Astrocyte (in vitro differentiated cells and primary cell): ENCODE results near the gene GPRC5B. TPM values are rescaled to one million over a fixed set of nuclear protein-coding genes. Genes with fewer than 3 reads are reported as not detected.

Source experiments
- DNase-seq: peaks from one replicate; pipeline ENCODE4 v3.0.0-alpha.2; 2010; ENCODE audit warnings: low read depth
- FAIRE-seq: peaks from 2 replicates; lab custom pipeline; 2011; peaks lifted over from hg19 to GRCh38; lab: Jason Lieb, UNC
- H2AFZ ChIP-seq: 2 replicates; pipeline ENCODE4 v1.6.0; 2012; ENCODE audit warnings: low read depth, low read length, inconsistent platforms
- H3K27ac ChIP-seq: 2 replicates; pipeline ENCODE4 v1.5.1; 2011; ENCODE audit warnings: low read depth, low read length, inconsistent platforms
- H3K27me3 ChIP-seq: 2 replicates; pipeline ENCODE4 v1.6.0; 2011; ENCODE audit warnings: low read length, inconsistent platforms; ENCODE audit not compliant: insufficient read depth
- H3K36me3 ChIP-seq: 2 replicates; pipeline ENCODE4 v1.5.1; 2011; ENCODE audit warnings: low read length, inconsistent platforms; ENCODE audit not compliant: insufficient read depth
- H3K4me1 ChIP-seq: 2 replicates; pipeline ENCODE4 v1.5.1; 2011; ENCODE audit warnings: low read length, inconsistent platforms; ENCODE audit not compliant: insufficient read depth
- H3K4me2 ChIP-seq: 2 replicates; pipeline ENCODE4 v1.6.0; 2012; ENCODE audit warnings: low read length, inconsistent platforms
- H3K4me3 ChIP-seq: 2 replicates; pipeline ENCODE4 v1.5.1; 2011; ENCODE audit warnings: low read depth, mild to moderate bottlenecking, low read length, inconsistent platforms; ENCODE audit not compliant: insufficient read depth
- H3K79me2 ChIP-seq: 2 replicates; pipeline ENCODE4 v1.6.0; 2012; ENCODE audit warnings: mild to moderate bottlenecking, low read length, inconsistent platforms; ENCODE audit not compliant: insufficient read depth
- H3K9ac ChIP-seq: 2 replicates; pipeline ENCODE4 v1.6.0; 2012; ENCODE audit warnings: mild to moderate bottlenecking, low read length, inconsistent platforms
- H3K9me3 ChIP-seq: 2 replicates; pipeline ENCODE4 v1.5.1; 2012; ENCODE audit warnings: low read depth, mild to moderate bottlenecking, low read length, inconsistent platforms; ENCODE audit not compliant: insufficient read depth
- H4K20me1 ChIP-seq: 2 replicates; pipeline ENCODE4 v1.6.0; 2012; ENCODE audit warnings: low read length, inconsistent platforms; ENCODE audit not compliant: insufficient read depth
- H3K27ac Mint-ChIP-seq: one replicate; pipeline ENCODE4 v1.8.0; 2021; ENCODE audit warnings: mild to moderate bottlenecking, mixed read lengths; ENCODE audit not compliant: unreplicated experiment
- H3K27me3 Mint-ChIP-seq: one replicate; pipeline ENCODE4 v1.8.0; 2021; ENCODE audit warnings: low read depth, mixed read lengths; ENCODE audit not compliant: unreplicated experiment
- H3K36me3 Mint-ChIP-seq: one replicate; pipeline ENCODE4 v1.8.0; 2021; ENCODE audit warnings: low read depth, mixed read lengths; ENCODE audit not compliant: unreplicated experiment
- H3K4me1 Mint-ChIP-seq: one replicate; pipeline ENCODE4 v1.8.0; 2021; ENCODE audit warnings: low read depth, mixed read lengths; ENCODE audit not compliant: unreplicated experiment
- H3K4me3 Mint-ChIP-seq: one replicate; pipeline ENCODE4 v1.8.0; 2021; ENCODE audit warnings: mild to moderate bottlenecking, moderate library complexity, mixed read lengths; ENCODE audit not compliant: unreplicated experiment
- H3K9me3 Mint-ChIP-seq: one replicate; pipeline ENCODE4 v1.8.0; 2021; ENCODE audit warnings: mild to moderate bottlenecking, mixed read lengths; ENCODE audit not compliant: unreplicated experiment
- EZH2 ChIP-seq: IDR thresholded peaks from 2 replicates; pipeline ENCODE4 v1.6.1; 2012; ENCODE audit warnings: mild to moderate bottlenecking, low read length, inconsistent platforms; ENCODE audit not compliant: insufficient read depth
- total RNA-seq: library from RNA; stranded (reverse); gene quantifications from 2 replicates; pipeline ENCODE4 v1.2.1, GENCODE V29; 2021
- TF ChIP-seq, protein P1 (sequence below): IDR thresholded peaks from 2 replicates; pipeline ENCODE4 v1.5.1; 2011; ENCODE audit warnings: low read depth, mild to moderate bottlenecking, inconsistent platforms, low read length, moderate library complexity; ENCODE audit not compliant: insufficient read depth

GPRC5B gene
- total RNA-seq, 1 donor from 2014 or later = 9.3 TPM

- no peak overlapping the region for H2AFZ ChIP-seq
- no peak for DNase-seq
- no peaks in the 10 kb centered on the region for H3K36me3 ChIP-seq
- Mint-ChIP-seq H3K4me3 (no peak overlapping the region), H3K9me3 (peaks cover 8% of the 10 kb centered on the region), H3K27me3 (no peaks in the 10 kb centered on the region), H3K36me3 (no peaks in the 10 kb centered on the region), H3K4me1 (peaks cover 10% of the 10 kb centered on the region), H3K27ac (no peak overlapping the region)
- no peak overlapping the region for H3K27ac ChIP-seq
- no peaks in the 10 kb centered on the region for H4K20me1 ChIP-seq
- no peaks in the 10 kb centered on the region for H3K27me3 ChIP-seq
- no peaks in the 10 kb centered on the region for H3K79me2 ChIP-seq
- no peak overlapping the region for H3K4me2 ChIP-seq
- FAIRE-seq = no peak
- H3K9ac ChIP-seq = no peak overlapping the region
- no peak overlapping the region for H3K4me3 ChIP-seq
- H3K9me3 ChIP-seq = no peaks in the 10 kb centered on the region
- H3K4me1 ChIP-seq = peaks cover 8% of the 10 kb centered on the region
- TF ChIP-seq, protein P1, sequence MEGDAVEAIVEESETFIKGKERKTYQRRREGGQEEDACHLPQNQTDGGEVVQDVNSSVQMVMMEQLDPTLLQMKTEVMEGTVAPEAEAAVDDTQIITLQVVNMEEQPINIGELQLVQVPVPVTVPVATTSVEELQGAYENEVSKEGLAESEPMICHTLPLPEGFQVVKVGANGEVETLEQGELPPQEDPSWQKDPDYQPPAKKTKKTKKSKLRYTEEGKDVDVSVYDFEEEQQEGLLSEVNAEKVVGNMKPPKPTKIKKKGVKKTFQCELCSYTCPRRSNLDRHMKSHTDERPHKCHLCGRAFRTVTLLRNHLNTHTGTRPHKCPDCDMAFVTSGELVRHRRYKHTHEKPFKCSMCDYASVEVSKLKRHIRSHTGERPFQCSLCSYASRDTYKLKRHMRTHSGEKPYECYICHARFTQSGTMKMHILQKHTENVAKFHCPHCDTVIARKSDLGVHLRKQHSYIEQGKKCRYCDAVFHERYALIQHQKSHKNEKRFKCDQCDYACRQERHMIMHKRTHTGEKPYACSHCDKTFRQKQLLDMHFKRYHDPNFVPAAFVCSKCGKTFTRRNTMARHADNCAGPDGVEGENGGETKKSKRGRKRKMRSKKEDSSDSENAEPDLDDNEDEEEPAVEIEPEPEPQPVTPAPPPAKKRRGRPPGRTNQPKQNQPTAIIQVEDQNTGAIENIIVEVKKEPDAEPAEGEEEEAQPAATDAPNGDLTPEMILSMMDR = no peak
- TF ChIP-seq EZH2 = no peak
Observed at GRCh38 chr16:19923396-19923795, 38.7 kb upstream of the GPRC5B start.

DNA sequence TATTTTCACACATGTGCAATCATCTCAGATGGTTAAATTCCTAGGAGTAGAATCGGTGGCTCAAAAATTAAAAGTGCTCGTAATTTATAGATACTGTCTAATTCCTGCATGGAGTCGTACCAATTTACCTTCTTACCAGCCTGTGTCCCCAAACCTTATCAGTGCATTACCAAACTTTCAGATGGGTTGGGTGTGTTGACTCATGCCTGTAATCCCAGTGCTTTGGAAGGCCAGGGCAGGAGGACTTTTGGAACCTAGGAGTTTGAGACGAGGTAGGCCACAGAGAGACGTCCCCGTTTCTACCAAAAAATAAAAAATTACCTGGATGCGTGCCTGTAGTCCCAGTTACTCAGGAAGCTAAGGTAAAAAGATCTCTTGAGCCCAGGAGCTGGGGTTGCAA, 34.5 kb upstream of the GPRC5B start:
- Histone ChIP-seq H3K4me1 (no peaks in the 10 kb centered on the region), H3K79me2 (no peaks in the 10 kb centered on the region), H3K9ac (no peak overlapping the region), H3K36me3 (no peaks in the 10 kb centered on the region), H2AFZ (no peak overlapping the region), H3K4me2 (no peak overlapping the region), H3K27ac (no peak overlapping the region), H4K20me1 (no peaks in the 10 kb centered on the region), H3K4me3 (no peak overlapping the region), H3K27me3 (peaks cover 3% of the 10 kb centered on the region), H3K9me3 (no peaks in the 10 kb centered on the region)
- Mint-ChIP-seq H3K9me3 (peaks cover 3% of the 10 kb centered on the region), H3K4me1 (no peaks in the 10 kb centered on the region), H3K36me3 (no peaks in the 10 kb centered on the region), H3K27me3 (no peaks in the 10 kb centered on the region), H3K4me3 (no peak overlapping the region), H3K27ac (no peak overlapping the region)
- TF ChIP-seq, protein P1 = no peak
- TF ChIP-seq EZH2 = no peak
- DNase-seq (no peak), FAIRE-seq (no peak)

DNA sequence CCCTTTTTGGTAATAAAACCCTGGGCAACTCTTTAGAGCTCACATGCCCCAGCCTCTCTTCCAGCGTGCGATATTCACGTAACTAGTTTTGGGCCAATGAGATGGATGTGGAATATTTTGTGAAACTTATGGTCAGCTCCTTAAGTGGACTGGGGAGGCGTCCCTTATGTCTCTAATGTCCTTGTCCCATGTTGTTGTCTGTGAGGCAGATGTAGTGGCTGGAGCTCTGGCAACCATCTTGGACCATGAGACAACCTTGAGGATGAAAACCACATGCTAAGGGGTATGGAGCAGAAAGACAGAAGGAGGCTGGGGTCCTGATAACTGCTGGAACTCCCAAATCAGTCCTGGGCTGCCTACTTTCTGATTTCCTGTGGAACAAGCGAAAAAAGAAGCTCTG, 31.4 kb upstream of the GPRC5B start:
- no peak overlapping the region for H3K9ac ChIP-seq
- no peaks in the 10 kb centered on the region for H3K36me3 ChIP-seq
- no peak overlapping the region for H3K27ac ChIP-seq
- H3K9me3 Mint-ChIP-seq = no peaks in the 10 kb centered on the region
- no peaks in the 10 kb centered on the region for H4K20me1 ChIP-seq
- no peak overlapping the region for H3K27ac Mint-ChIP-seq
- DNase-seq (no peak), FAIRE-seq (no peak)
- H3K4me3 ChIP-seq = no peak overlapping the region
- H3K79me2 ChIP-seq = no peaks in the 10 kb centered on the region
- H3K9me3 ChIP-seq = no peaks in the 10 kb centered on the region
- no peaks in the 10 kb centered on the region for H3K27me3 Mint-ChIP-seq
- H3K27me3 ChIP-seq = peaks cover 3% of the 10 kb centered on the region
- peaks cover 6% of the 10 kb centered on the region for H3K4me1 Mint-ChIP-seq
- H3K36me3 Mint-ChIP-seq = peaks cover 2% of the 10 kb centered on the region
- H3K4me3 Mint-ChIP-seq = no peak overlapping the region
- H3K4me2 ChIP-seq = no peak overlapping the region
- H3K4me1 ChIP-seq = no peaks in the 10 kb centered on the region
- H2AFZ ChIP-seq = no peak overlapping the region
- TF ChIP-seq, protein P1 = no peak
- TF ChIP-seq EZH2 = no peak
